ENCODE data around the gene CSRNP2. TPM values are rescaled to one million over a fixed set of nuclear protein-coding genes. Genes with fewer than 3 reads are reported as not detected.

Gene CSRNP2
- total and polyA plus RNA-seq, 2 donors (not counting 3 experiments of a cell fraction or from before 2014, with no cell fraction given), result 24.2 to 49.7 TPM

- dilution Hi-C loops (cut with MboI; ENCODE audit: extremely low pct_ligation_motif_present, low sequenced_read_pairs) (no loop called here), intact Hi-C loops (cut with micrococcal nuclease) (no loop called here)
- no TSS peak for BruUV-seq (replicated peaks)
- H3K27me3 ChIP-seq (ENCODE audit: control insufficient read depth in 2 of 2, insufficient read depth in 2 of 2, low read length in 2 of 2), result peaks cover 5 to 7% of the 10 kb centered on the region in 2 experiments
- no peaks in the 10 kb centered on the region for H4K20me1 ChIP-seq (replicated peaks; ENCODE audit: control insufficient read depth, extremely low read depth, insufficient read depth, low read length)
- peaks cover 7% of the 10 kb centered on the region for H3K4me1 ChIP-seq (ENCODE audit: control insufficient read depth, extremely low read depth, insufficient read depth, low read length)
- no peaks in the 10 kb centered on the region for H3K9me1 ChIP-seq (replicated peaks; ENCODE audit: control insufficient read depth, extremely low read depth, insufficient read depth, low read length)
- TF ChIP-seq EZH2 (IDR thresholded peaks at IDR 0.05; ENCODE audit: borderline replicate concordance, low read depth, low read length, severe bottlenecking) (no peak), POLR2AphosphoS5 (IDR thresholded peaks at IDR 0.05; ENCODE audit: insufficient read depth, low read depth, low read length) (no peak), FOS (IDR thresholded peaks at IDR 0.05; ENCODE audit: borderline replicate concordance, insufficient read depth, low read length) (no peak), JUN (IDR thresholded peaks at IDR 0.05; ENCODE audit: borderline replicate concordance, insufficient read depth, insufficient read length, low read depth) (no peak), POLR2A (IDR thresholded peaks at IDR 0.05; ENCODE audit: low read depth, low read length) (no peak), MYC (IDR thresholded peaks at IDR 0.05; ENCODE audit: low read depth, low read length) (no peak), CTCF (IDR thresholded peaks at IDR 0.05; ENCODE audit: extremely low read depth in 1 of 2, insufficient read depth in 1 of 2, low read depth in 1 of 2, low read length in 2 of 2) (no peak), GATA2 (IDR thresholded peaks at IDR 0.05; ENCODE audit: insufficient read depth, insufficient read length, low read depth, low read length) (no peak), MAX (IDR thresholded peaks at IDR 0.05; ENCODE audit: insufficient read depth, insufficient read length) (no peak)
- no peaks in the 10 kb centered on the region for H3K36me3 ChIP-seq (ENCODE audit: control insufficient read depth in 2 of 2, extremely low read depth in 1 of 2, insufficient read depth in 2 of 2, low read length in 2 of 2)
- no peak overlapping the region for H3K4me2 ChIP-seq (ENCODE audit: insufficient read depth, low read length)
- H3K9ac ChIP-seq (replicated peaks; ENCODE audit: extremely low read depth, insufficient read depth, low read length), result no peak overlapping the region
- no peak overlapping the region for H3K4me3 ChIP-seq (replicated peaks in 1 of 3; ENCODE audit: insufficient read depth in 1 of 3, low read depth in 1 of 3, low read length in 3 of 3)
- H3K27ac ChIP-seq (ENCODE audit: insufficient read depth, low read depth, low read length), result no peak overlapping the region
- ChIA-PET CTCF (interaction anchor here (1.6 kb wide), 1 partner anchor 269 kb away, joined by 6 read pairs; no protein-coding TSS in a partner anchor), POLR2A (no interaction called here)
- H3K9me3 ChIP-seq (replicated peaks; ENCODE audit: control insufficient read depth, insufficient read depth, low read length), result no peaks in the 10 kb centered on the region
- DNase-seq (ENCODE audit: low read depth, low spot score) (no peak), FAIRE-seq (no peak)
- H2AFZ ChIP-seq (ENCODE audit: low read depth, low read length), result no peak overlapping the region
- H3K79me2 ChIP-seq (ENCODE audit: control insufficient read depth, insufficient read depth, low read length), result no peaks in the 10 kb centered on the region
These were observed 49.8 kb downstream of the CSRNP2 start for GRCh38 chr12:51033457-51034089.
